GM10248 (cell line): Measurements from ENCODE around the gene SCP2.

ENCODE experiments used
- CTCF ChIA-PET: fragments of 300-600 bp; sonication (Branson Sonifier 250); formaldehyde crosslinking; extraction: SDS; loops from one replicate; lab custom pipeline; 2021; ENCODE audit warnings: antibody characterized with exemption; lab: Yijun Ruan, JAX
- POLR2A ChIA-PET: fragments of 350-650 bp; sonication (Branson Sonifier 250); formaldehyde crosslinking; extraction: SDS; loops from one replicate; lab custom pipeline; 2020; ENCODE audit warnings: antibody characterized with exemption; lab: Yijun Ruan, JAX
- DNase-seq: peaks from one replicate; pipeline ENCODE4 v3.0.0; 2012; ENCODE audit errors: extremely low spot score
- TF ChIP-seq, protein P1 (sequence below): IDR thresholded peaks from 2 replicates; pipeline ENCODE4 v1.5.1; 2012; ENCODE audit warnings: mild to moderate bottlenecking, low read depth; ENCODE audit errors: extremely low read depth, missing control alignments, control extremely low read depth

The SCP2 gene

GRCh38 chr1:53011175-53011574 lies 84.1 kb downstream of the SCP2 start:
- DNase-seq, result no peak
- TF ChIP-seq, protein P1, sequence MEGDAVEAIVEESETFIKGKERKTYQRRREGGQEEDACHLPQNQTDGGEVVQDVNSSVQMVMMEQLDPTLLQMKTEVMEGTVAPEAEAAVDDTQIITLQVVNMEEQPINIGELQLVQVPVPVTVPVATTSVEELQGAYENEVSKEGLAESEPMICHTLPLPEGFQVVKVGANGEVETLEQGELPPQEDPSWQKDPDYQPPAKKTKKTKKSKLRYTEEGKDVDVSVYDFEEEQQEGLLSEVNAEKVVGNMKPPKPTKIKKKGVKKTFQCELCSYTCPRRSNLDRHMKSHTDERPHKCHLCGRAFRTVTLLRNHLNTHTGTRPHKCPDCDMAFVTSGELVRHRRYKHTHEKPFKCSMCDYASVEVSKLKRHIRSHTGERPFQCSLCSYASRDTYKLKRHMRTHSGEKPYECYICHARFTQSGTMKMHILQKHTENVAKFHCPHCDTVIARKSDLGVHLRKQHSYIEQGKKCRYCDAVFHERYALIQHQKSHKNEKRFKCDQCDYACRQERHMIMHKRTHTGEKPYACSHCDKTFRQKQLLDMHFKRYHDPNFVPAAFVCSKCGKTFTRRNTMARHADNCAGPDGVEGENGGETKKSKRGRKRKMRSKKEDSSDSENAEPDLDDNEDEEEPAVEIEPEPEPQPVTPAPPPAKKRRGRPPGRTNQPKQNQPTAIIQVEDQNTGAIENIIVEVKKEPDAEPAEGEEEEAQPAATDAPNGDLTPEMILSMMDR, result no peak
- ChIA-PET CTCF (no interaction called here), POLR2A (no interaction called here)

GRCh38 chr1:53014791-53015507 lies 87.9 kb downstream of the SCP2 start:
- DNase-seq, result peak; percentile 83
- CTCF ChIA-PET, result interaction anchor here (0.8 to 1.8 kb wide), 5 partner anchors 12 to 172 kb away, joined by 3 to 4 read pairs (median 4); partner anchors contain the start of gene ZYG11A
- TF ChIP-seq, protein P1, result no peak
- POLR2A ChIA-PET, result interaction anchor here (0.6 kb wide), 1 partner anchor 15 kb away, joined by 3 read pairs; no protein-coding TSS in a partner anchor

- POLR2A ChIA-PET, result no interaction called here
- DNase-seq, result no peak
- CTCF ChIA-PET, result interaction anchor here (1.0 to 1.8 kb wide), 3 partner anchors 11 to 15 kb away, joined by 4 read pairs; no protein-coding TSS in a partner anchor
- TF ChIP-seq, protein P1, result no peak
Observed at GRCh38 chr1:53015508-53015860, 88.4 kb downstream of the SCP2 start.

DNA sequence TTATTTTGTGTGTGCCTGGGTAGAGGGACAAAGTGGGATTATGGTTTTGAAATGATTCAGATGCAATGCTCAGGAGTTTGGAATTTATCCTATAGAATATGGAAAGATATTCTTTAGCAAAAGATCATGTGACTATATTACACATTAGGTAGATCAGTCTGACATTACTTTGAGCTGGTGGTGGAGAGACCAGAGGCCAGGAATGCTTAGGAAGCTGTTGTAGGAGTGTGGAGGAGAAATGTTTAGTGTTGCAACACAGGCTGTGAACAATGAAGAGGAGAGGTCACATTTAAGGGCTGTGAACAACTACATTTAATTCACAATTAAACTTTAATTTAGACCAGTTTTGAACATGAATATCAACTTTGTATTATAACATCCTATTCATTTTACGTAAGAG lies 89.6 kb downstream of the SCP2 start:
- DNase-seq, result no peak
- TF ChIP-seq, protein P1, result no peak
- POLR2A ChIA-PET, result no interaction called here
- CTCF ChIA-PET, result interaction anchor here (1.1 to 1.8 kb wide), 2 partner anchors 10 to 21 kb away, joined by 3 to 4 read pairs; no protein-coding TSS in a partner anchor

DNA sequence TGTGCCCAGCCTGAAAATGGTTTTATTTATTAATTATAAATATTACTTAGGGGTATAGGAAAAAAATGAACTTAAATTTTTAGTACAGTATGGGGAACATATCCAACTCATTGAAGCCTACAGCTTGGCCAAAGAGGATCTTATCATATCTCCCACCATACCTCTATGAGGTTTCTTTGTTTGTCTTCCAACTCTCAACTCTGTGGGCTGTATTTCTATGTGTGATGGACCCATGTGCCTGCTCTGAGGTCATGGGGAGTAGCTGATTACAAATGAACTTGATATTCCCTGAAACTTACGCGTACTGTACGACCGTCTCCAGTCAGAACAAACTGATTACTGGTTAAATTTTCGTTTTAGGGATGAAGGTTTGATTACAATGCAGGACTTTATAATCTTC lies 93.5 kb downstream of the SCP2 start:
- POLR2A ChIA-PET, result no interaction called here
- TF ChIP-seq, protein P1, result no peak
- no peak for DNase-seq
- CTCF ChIA-PET, result no interaction called here

GRCh38 chr1:53022179-53022578 lies 95.1 kb downstream of the SCP2 start:
- ChIA-PET POLR2A (no interaction called here), CTCF (no interaction called here)
- DNase-seq, result no peak
- TF ChIP-seq, protein P1, result no peak
